Adrenal gland (tissue), 12 donors: ENCODE results near the gene RAD51AP1. TPM values are rescaled to one million over a fixed set of nuclear protein-coding genes. Genes with fewer than 3 reads are reported as not detected.
"Not testable (repeated sequence)": the region's sequence is repeated elsewhere in the genome, so short reads cannot be mapped to it uniquely, and the experiment has no call there.

ENCODE experiments used
- DNase-seq, 7 donors: peaks; one replicate each; pipeline ENCODE4 v3.0.0-alpha.2; 2019 to 2020
- H3K27ac ChIP-seq, 5 donors: fragments of 200-600 bp; sonication (generic) in 4 of 5; 1 replicate in 3 of 5; 2 replicates in 2 of 5; pipeline versions ENCODE4 v1.5.1 to v1.8.0; 2016 to 2020; ENCODE audit warnings: mild to moderate bottlenecking in 1 of 5
- H3K27me3 ChIP-seq: fragments of 200-600 bp; 2 replicates; pipeline ENCODE4 v1.8.0; 2021
- H3K36me3 ChIP-seq, 2 donors: fragments of 200-600 bp; replicated peaks in 1 of 2; 1 replicate in 1 of 2; 2 replicates in 1 of 2; pipeline versions ENCODE4 v1.5.1 to v1.8.0; 2018 to 2022
- H3K4me1 ChIP-seq, 2 donors: fragments of 200-600 bp; replicated peaks in 1 of 2; 1 replicate in 1 of 2; 2 replicates in 1 of 2; pipeline versions ENCODE4 v1.5.1 to v1.8.0; 2018 to 2021
- H3K4me3 ChIP-seq, 4 donors: fragments of 200-600 bp; sonication (generic) in 3 of 4; one replicate each; pipeline ENCODE4 v1.5.1; 2016 to 2018
- H3K9me3 ChIP-seq, 3 donors: fragments of 200-600 bp; sonication (generic) in 1 of 3; replicated peaks in 1 of 3; 1 replicate in 2 of 3; 2 replicates in 1 of 3; pipeline versions ENCODE4 v1.5.1 to v1.8.0; 2016 to 2021
- POLR2A ChIP-seq, 2 donors: fragments of 450-650 bp; IDR thresholded peaks; one replicate each; pipeline ENCODE4 v1.6.1; 2017; ENCODE audit warnings: antibody characterized with exemption in 2 of 2, mild to moderate bottlenecking in 2 of 2, moderate library complexity in 1 of 2
- WGBS, 4 donors: extraction: QIAGEN DNeasy Blood & Tissue Kit in 2 of 4; methylation state at CpG; one replicate each; pipeline versions ENCODE4 v1.1.5 to v1.1.7; 2013 to 2017; 5-methylcytosine and 5-hydroxymethylcytosine counted together
- intact Hi-C, 2 donors: fragments of 100-400 bp; cut with DNase I; formaldehyde crosslinking; loops; one replicate each; pipeline versions ENCODE4 v1.14.1 to v1.15.0; 2022 to 2023
- polyA plus RNA-seq, 3 donors: library from polyadenylated mRNA; stranded (reverse); fragments of 200-250 nt in 2 of 3; fragments of 350-450 nt in 1 of 3; fragmentation: Illumina TruSeq in 1 of 3; extraction: RNeasy Lipid Tissue Mini Kit (QIAGEN cat#74804) in 1 of 3; gene quantifications; one replicate each; pipeline ENCODE4 v1.2.3, GENCODE V29; 2013 to 2014
- total RNA-seq, 9 donors: library from RNA; depleted of rRNA in 4 of 9; stranded (reverse); fragments of >200 nt in 4 of 9; fragments of 120-200 nt in 1 of 9; fragmentation: NEBNext Ultra II Directional in 1 of 9; extraction: Animal tissue kit (Norgen Biotek cat#: 25700) in 1 of 9; gene quantifications; one replicate each; pipeline versions ENCODE4 v1.1.0 to v1.2.4, GENCODE V29; 2013 to 2023
- TF ChIP-seq, protein P1 (sequence below), 6 experiments: fragments of 450-650 bp in 4 of 6; fragments of 200-600 bp in 2 of 6; sonication (generic) in 1 of 6; IDR thresholded peaks; 1 replicate in 5 of 6; 2 replicates in 1 of 6; pipeline versions ENCODE4 v1.5.1 to v1.8.0; 2016 to 2021; ENCODE audit warnings: antibody characterized with exemption in 6 of 6, mild to moderate bottlenecking in 2 of 6, moderate library complexity in 1 of 6
- donor health status: healthy with polysubstance abuse.
- donor health status: Bipolar disorder and iron deficiency.
- donor health status: DM: yes; HTN: yes; CAD: no.
- donor health status: DM: no; HTN: no; CAD: no.
- donor health status: DM: no; HTN: no; CAD: no.
- donor health status: DM: yes; HTN: yes; CAD: no.

The RAD51AP1 gene
- total and polyA plus RNA-seq, 12 donors = 0.55 to 12.1 (median 1.9) TPM; not detected in 1

DNA sequence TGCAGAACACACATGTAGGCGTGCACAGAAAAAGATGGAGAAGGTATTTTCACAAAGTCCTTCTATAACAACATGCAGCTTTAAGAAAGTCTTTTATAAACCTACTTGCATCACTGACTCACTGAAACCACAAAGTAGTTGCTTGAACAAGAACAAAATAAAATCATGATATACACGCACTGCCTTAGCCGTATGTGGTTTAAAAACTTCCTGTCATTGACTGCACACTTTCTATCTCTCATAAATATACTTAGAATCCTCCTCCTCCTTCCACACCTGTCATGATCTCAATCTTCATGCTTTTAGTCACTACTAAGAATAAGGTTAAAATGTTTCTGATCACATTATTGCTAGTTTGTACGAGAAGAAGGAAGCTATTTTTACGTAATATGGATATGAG, 31.8 kb upstream of the RAD51AP1 start:
- TF ChIP-seq POLR2A (IDR thresholded peaks at IDR 0.05) = no peak
- TF ChIP-seq, protein P1, sequence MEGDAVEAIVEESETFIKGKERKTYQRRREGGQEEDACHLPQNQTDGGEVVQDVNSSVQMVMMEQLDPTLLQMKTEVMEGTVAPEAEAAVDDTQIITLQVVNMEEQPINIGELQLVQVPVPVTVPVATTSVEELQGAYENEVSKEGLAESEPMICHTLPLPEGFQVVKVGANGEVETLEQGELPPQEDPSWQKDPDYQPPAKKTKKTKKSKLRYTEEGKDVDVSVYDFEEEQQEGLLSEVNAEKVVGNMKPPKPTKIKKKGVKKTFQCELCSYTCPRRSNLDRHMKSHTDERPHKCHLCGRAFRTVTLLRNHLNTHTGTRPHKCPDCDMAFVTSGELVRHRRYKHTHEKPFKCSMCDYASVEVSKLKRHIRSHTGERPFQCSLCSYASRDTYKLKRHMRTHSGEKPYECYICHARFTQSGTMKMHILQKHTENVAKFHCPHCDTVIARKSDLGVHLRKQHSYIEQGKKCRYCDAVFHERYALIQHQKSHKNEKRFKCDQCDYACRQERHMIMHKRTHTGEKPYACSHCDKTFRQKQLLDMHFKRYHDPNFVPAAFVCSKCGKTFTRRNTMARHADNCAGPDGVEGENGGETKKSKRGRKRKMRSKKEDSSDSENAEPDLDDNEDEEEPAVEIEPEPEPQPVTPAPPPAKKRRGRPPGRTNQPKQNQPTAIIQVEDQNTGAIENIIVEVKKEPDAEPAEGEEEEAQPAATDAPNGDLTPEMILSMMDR (IDR thresholded peaks at IDR 0.05) = no peak
- WGBS, 4 donors = 85 to 92% (median 86%) methylated on average over 5 of the region's 5 CpGs

GRCh38 chr12:4508503-4508902, 30.2 kb upstream of the RAD51AP1 start:
- H3K27me3 ChIP-seq, H3K27ac ChIP-seq, intact Hi-C loops, DNase-seq, H3K4me3 ChIP-seq, H3K9me3 ChIP-seq, H3K4me1 ChIP-seq: not testable (repeated sequence)
- WGBS, 4 donors = 90 to 93% (median 90%) methylated on average over 4 of the region's 4 CpGs
- peaks cover 0 to 11% of the 10 kb centered on the region in 2 donors for H3K36me3 ChIP-seq

More for the DNA sequence above, 31.8 kb upstream of the RAD51AP1 start:
- no peaks in the 10 kb centered on the region for H3K4me1 ChIP-seq
- no peaks in the 10 kb centered on the region for H3K27me3 ChIP-seq
- H3K9me3 ChIP-seq = peaks cover 0 to 5% (median 0%) of the 10 kb centered on the region in 3 donors
- H3K27ac ChIP-seq = no peak overlapping the region
- H3K36me3 ChIP-seq = peaks cover 0 to 15% of the 10 kb centered on the region in 2 donors
- no peak overlapping the region for H3K4me3 ChIP-seq
- intact Hi-C loops = no loop called here
- DNase-seq = no peak

- DNase-seq, H3K4me3 ChIP-seq, H3K27ac ChIP-seq, H3K27me3 ChIP-seq, H3K4me1 ChIP-seq, H3K9me3 ChIP-seq, intact Hi-C loops: not testable (repeated sequence)
- H3K36me3 ChIP-seq = peaks cover 0 to 11% of the 10 kb centered on the region in 2 donors
- 54 to 63% (median 59%) methylated on average over 5 to 12 of the region's 12 CpGs; no CpG with 5 or more reads in 1 of the 4 donors for WGBS, 4 donors
Observed at GRCh38 chr12:4509269-4509668, 29.4 kb upstream of the RAD51AP1 start.

DNA sequence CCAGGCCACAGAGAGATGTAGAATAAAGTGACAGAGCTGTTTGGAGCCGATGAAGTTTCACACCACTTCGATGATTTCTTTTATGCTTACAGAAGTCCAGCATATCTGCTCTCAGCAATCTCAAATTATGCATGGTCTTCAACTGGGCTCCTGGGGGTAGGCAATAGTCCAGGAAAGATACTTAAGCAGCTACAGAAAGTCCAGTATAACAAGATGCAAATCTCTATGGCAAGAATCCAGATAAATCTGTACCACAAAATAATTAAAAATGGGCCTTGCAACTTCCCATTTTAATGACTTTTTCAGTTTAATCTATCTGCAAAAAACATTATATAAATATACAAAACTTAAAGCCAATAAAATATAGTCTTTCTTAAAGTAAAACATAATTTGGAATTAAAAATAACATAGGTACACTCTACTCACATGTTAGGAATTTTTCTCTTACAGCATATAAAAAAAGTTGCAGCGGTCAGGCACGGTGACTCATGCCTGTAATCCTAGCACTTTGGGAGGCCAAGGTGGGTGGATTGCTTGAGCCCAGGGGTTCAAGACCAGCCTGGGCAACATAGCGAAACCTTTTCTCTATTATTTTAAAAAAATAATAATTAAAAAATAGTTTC, 20.5 kb upstream of the RAD51AP1 start:
- Histone ChIP-seq H3K27ac (peak overlapping the region in 1 of 5 donors; percentile 21), H3K36me3 (peaks cover 0 to 19% of the 10 kb centered on the region in 2 donors), H3K27me3 (no peaks in the 10 kb centered on the region), H3K4me3 (no peak overlapping the region), H3K4me1 (no peaks in the 10 kb centered on the region), H3K9me3 (no peaks in the 10 kb centered on the region)
- intact Hi-C loops = no loop called here
- TF ChIP-seq, protein P1 (IDR thresholded peaks at IDR 0.05) = no peak
- TF ChIP-seq POLR2A (IDR thresholded peaks at IDR 0.05) = no peak
- DNase-seq = no peak
- WGBS, 4 donors = 82 to 90% (median 87%) methylated on average over 5 of the region's 5 CpGs

- DNase-seq, H3K27ac ChIP-seq, H3K27me3 ChIP-seq, intact Hi-C loops, H3K4me3 ChIP-seq, H3K4me1 ChIP-seq, H3K9me3 ChIP-seq: not testable (repeated sequence)
- peaks cover 0 to 16% of the 10 kb centered on the region in 2 donors for H3K36me3 ChIP-seq
- WGBS, 4 donors = 97 to 100% (median 97%) methylated on average over 7 of the region's 7 CpGs
Observed at GRCh38 chr12:4523443-4523842, 15.2 kb upstream of the RAD51AP1 start.
